Adrenal gland (tissue), 5 donors: ENCODE data around the gene GRAMD1B.

Source experiments
- POLR2A ChIP-seq, 2 donors: fragments of 450-650 bp; IDR thresholded peaks; one replicate each; pipeline ENCODE4 v1.6.1; 2017; ENCODE audit warnings: antibody characterized with exemption in 2 of 2, mild to moderate bottlenecking in 2 of 2, moderate library complexity in 1 of 2
- TF ChIP-seq, protein P1 (sequence below), 6 experiments: fragments of 450-650 bp in 4 of 6; fragments of 200-600 bp in 2 of 6; sonication (generic) in 1 of 6; IDR thresholded peaks; 1 replicate in 5 of 6; 2 replicates in 1 of 6; pipeline versions ENCODE4 v1.5.1 to v1.8.0; 2016 to 2021; ENCODE audit warnings: antibody characterized with exemption in 6 of 6, mild to moderate bottlenecking in 2 of 6, moderate library complexity in 1 of 6
- donor health status: DM: no; HTN: no; CAD: no.

- no peak for TF ChIP-seq POLR2A (IDR thresholded peaks at IDR 0.05)
- TF ChIP-seq, protein P1, sequence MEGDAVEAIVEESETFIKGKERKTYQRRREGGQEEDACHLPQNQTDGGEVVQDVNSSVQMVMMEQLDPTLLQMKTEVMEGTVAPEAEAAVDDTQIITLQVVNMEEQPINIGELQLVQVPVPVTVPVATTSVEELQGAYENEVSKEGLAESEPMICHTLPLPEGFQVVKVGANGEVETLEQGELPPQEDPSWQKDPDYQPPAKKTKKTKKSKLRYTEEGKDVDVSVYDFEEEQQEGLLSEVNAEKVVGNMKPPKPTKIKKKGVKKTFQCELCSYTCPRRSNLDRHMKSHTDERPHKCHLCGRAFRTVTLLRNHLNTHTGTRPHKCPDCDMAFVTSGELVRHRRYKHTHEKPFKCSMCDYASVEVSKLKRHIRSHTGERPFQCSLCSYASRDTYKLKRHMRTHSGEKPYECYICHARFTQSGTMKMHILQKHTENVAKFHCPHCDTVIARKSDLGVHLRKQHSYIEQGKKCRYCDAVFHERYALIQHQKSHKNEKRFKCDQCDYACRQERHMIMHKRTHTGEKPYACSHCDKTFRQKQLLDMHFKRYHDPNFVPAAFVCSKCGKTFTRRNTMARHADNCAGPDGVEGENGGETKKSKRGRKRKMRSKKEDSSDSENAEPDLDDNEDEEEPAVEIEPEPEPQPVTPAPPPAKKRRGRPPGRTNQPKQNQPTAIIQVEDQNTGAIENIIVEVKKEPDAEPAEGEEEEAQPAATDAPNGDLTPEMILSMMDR (IDR thresholded peaks at IDR 0.05), result no peak
Observed at GRCh38 chr11:123672568-123672967, 242.5 kb downstream of the GRAMD1B start.
